ENCODE data around the gene GNAZ.

- TF ChIP-seq, protein P1, sequence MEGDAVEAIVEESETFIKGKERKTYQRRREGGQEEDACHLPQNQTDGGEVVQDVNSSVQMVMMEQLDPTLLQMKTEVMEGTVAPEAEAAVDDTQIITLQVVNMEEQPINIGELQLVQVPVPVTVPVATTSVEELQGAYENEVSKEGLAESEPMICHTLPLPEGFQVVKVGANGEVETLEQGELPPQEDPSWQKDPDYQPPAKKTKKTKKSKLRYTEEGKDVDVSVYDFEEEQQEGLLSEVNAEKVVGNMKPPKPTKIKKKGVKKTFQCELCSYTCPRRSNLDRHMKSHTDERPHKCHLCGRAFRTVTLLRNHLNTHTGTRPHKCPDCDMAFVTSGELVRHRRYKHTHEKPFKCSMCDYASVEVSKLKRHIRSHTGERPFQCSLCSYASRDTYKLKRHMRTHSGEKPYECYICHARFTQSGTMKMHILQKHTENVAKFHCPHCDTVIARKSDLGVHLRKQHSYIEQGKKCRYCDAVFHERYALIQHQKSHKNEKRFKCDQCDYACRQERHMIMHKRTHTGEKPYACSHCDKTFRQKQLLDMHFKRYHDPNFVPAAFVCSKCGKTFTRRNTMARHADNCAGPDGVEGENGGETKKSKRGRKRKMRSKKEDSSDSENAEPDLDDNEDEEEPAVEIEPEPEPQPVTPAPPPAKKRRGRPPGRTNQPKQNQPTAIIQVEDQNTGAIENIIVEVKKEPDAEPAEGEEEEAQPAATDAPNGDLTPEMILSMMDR (IDR thresholded peaks at IDR 0.05) = no peak
- TF ChIP-seq ZFX (IDR thresholded peaks at IDR 0.05; ENCODE audit: borderline replicate concordance) = no peak
Measured at GRCh38 chr22:23068096-23068831, 2.1 kb upstream of the GNAZ start.
